Duodenal mucosa (tissue), 2 donors: ENCODE results near the gene CTBP2.

ENCODE experiments used
- H3K27ac ChIP-seq: one replicate; pipeline ENCODE4 v1.7.0; 2013; ENCODE audit warnings: low read depth, low read length
- H3K27me3 ChIP-seq, 2 donors: one replicate each; pipeline ENCODE4 v1.7.0; 2013; ENCODE audit warnings: low read length in 2 of 2, control low read depth in 1 of 2; ENCODE audit not compliant: insufficient read depth in 2 of 2, control insufficient read depth in 1 of 2
- H3K36me3 ChIP-seq, 2 donors: one replicate each; pipeline ENCODE4 v1.7.0; 2013; ENCODE audit warnings: low read length in 2 of 2, control low read depth in 1 of 2; ENCODE audit not compliant: insufficient read depth in 2 of 2, control insufficient read depth in 1 of 2
- H3K4me1 ChIP-seq, 2 donors: one replicate each; pipeline ENCODE4 v1.7.0; 2013; ENCODE audit warnings: low read length in 2 of 2, control low read depth in 1 of 2; ENCODE audit not compliant: insufficient read depth in 2 of 2, control insufficient read depth in 1 of 2
- H3K4me3 ChIP-seq, 2 donors: one replicate each; pipeline ENCODE4 v1.7.0; 2013; ENCODE audit warnings: low read length in 2 of 2, low read depth in 1 of 2
- H3K9ac ChIP-seq, 2 donors: one replicate each; pipeline ENCODE4 v1.7.0; 2013; ENCODE audit warnings: low read length in 2 of 2, low read depth in 1 of 2
- H3K9me3 ChIP-seq, 2 donors: one replicate each; pipeline ENCODE4 v1.7.0; 2013; ENCODE audit warnings: low read length in 2 of 2, control low read depth in 1 of 2; ENCODE audit not compliant: control insufficient read depth in 1 of 2

The CTBP2 gene

GRCh38 chr10:125035588-125036295 lies 124.6 kb downstream of the CTBP2 start:
- Histone ChIP-seq H3K4me1 (peaks cover 22 to 23% of the 10 kb centered on the region in 2 donors), H3K27ac (no peak overlapping the region)

GRCh38 chr10:125035136-125035535 lies 125.2 kb downstream of the CTBP2 start:
- Histone ChIP-seq H3K4me3 (no peak overlapping the region), H3K36me3 (peaks cover 22 to 41% of the 10 kb centered on the region in 2 donors), H3K27ac (no peak overlapping the region), H3K4me1 (peaks cover 23 to 25% of the 10 kb centered on the region in 2 donors), H3K9ac (no peak overlapping the region), H3K27me3 (no peaks in the 10 kb centered on the region), H3K9me3 (no peaks in the 10 kb centered on the region)

More at GRCh38 chr10:125035588-125036295, 124.6 kb downstream of the CTBP2 start:
- H3K9ac ChIP-seq, result no peak overlapping the region
- H3K27me3 ChIP-seq, result no peaks in the 10 kb centered on the region
- H3K4me3 ChIP-seq, result no peak overlapping the region
- peaks cover 17 to 36% of the 10 kb centered on the region in 2 donors for H3K36me3 ChIP-seq
- H3K9me3 ChIP-seq, result no peaks in the 10 kb centered on the region

- Histone ChIP-seq H3K9me3 (no peaks in the 10 kb centered on the region), H3K9ac (no peak overlapping the region), H3K4me3 (no peak overlapping the region), H3K27ac (no peak overlapping the region), H3K36me3 (peaks cover 22 to 44% of the 10 kb centered on the region in 2 donors), H3K4me1 (peaks cover 21 to 23% of the 10 kb centered on the region in 2 donors), H3K27me3 (no peaks in the 10 kb centered on the region)
Observed at GRCh38 chr10:125034675-125035074, 125.7 kb downstream of the CTBP2 start.

- Histone ChIP-seq H3K4me1 (peaks cover 8 to 12% of the 10 kb centered on the region in 2 donors), H3K27me3 (no peaks in the 10 kb centered on the region), H3K36me3 (peaks cover 22 to 44% of the 10 kb centered on the region in 2 donors), H3K9me3 (no peaks in the 10 kb centered on the region), H3K4me3 (no peak overlapping the region), H3K9ac (no peak overlapping the region), H3K27ac (no peak overlapping the region)
Observed at GRCh38 chr10:125033146-125033924, 127.0 kb downstream of the CTBP2 start.

- H3K36me3 ChIP-seq, result peaks cover 22 to 39% of the 10 kb centered on the region in 2 donors
- H3K27ac ChIP-seq, result no peak overlapping the region
Observed at GRCh38 chr10:125032474-125033020, 127.8 kb downstream of the CTBP2 start.

GRCh38 chr10:125030567-125031197 lies 129.7 kb downstream of the CTBP2 start:
- Histone ChIP-seq H3K9ac (no peak overlapping the region), H3K36me3 (peaks cover 13 to 41% of the 10 kb centered on the region in 2 donors), H3K4me3 (no peak overlapping the region), H3K4me1 (peaks cover 1 to 8% of the 10 kb centered on the region in 2 donors), H3K9me3 (no peaks in the 10 kb centered on the region), H3K27ac (no peak overlapping the region), H3K27me3 (no peaks in the 10 kb centered on the region)

More at GRCh38 chr10:125032474-125033020, 127.8 kb downstream of the CTBP2 start:
- Histone ChIP-seq H3K4me3 (no peak overlapping the region), H3K27me3 (no peaks in the 10 kb centered on the region), H3K4me1 (peaks cover 6 to 8% of the 10 kb centered on the region in 2 donors), H3K9ac (no peak overlapping the region), H3K9me3 (no peaks in the 10 kb centered on the region)

GRCh38 chr10:125029584-125030242 lies 130.7 kb downstream of the CTBP2 start:
- Histone ChIP-seq H3K27me3 (no peaks in the 10 kb centered on the region), H3K4me3 (no peak overlapping the region), H3K36me3 (peaks cover 13 to 31% of the 10 kb centered on the region in 2 donors), H3K27ac (no peak overlapping the region), H3K9me3 (no peaks in the 10 kb centered on the region), H3K4me1 (peaks cover 11 to 12% of the 10 kb centered on the region in 2 donors), H3K9ac (no peak overlapping the region)

- Histone ChIP-seq H3K27ac (no peak overlapping the region), H3K9me3 (no peaks in the 10 kb centered on the region), H3K4me3 (no peak overlapping the region), H3K4me1 (peaks cover 25% of the 10 kb centered on the region in 2 donors), H3K36me3 (peaks cover 12 to 37% of the 10 kb centered on the region in 2 donors), H3K27me3 (no peaks in the 10 kb centered on the region), H3K9ac (no peak overlapping the region)
Observed at GRCh38 chr10:125027871-125028869, 132.2 kb downstream of the CTBP2 start.
